HepG2 (cell line): ENCODE results near the gene KCNMB2. TPM values are rescaled to one million over a fixed set of nuclear protein-coding genes. Genes with fewer than 3 reads are reported as not detected.

ENCODE experiments used
- ATAC-seq: fragments of 200-7000 bp; cut with Tn5 transposase; 3 replicates; pipeline ENCODE4 v1.9.1; 2020; ENCODE audit warnings: mild to moderate bottlenecking, moderate library complexity
- BruUV-seq: library from RNA; stranded (reverse); fragments of 400-500 nt; replicated peaks from 2 replicates; lab custom pipeline; 2021; lab: Mats Ljungman, UMichigan
- CTCF ChIA-PET: fragments of 300-600 bp; formaldehyde crosslinking; extraction: SDS; loops from one replicate; lab custom pipeline; 2021; ENCODE audit warnings: low total read pairs, inconsistent platforms, low intra/inter-chr PET ratio; lab: Yijun Ruan, JAX
- POLR2A ChIA-PET: fragments of 350-600 bp; sonication (Branson Sonifier 250); formaldehyde crosslinking; loops from one replicate; lab custom pipeline; 2020; ENCODE audit warnings: antibody characterized with exemption, inconsistent platforms; lab: Yijun Ruan, JAX
- DNase-seq: peaks from one replicate; pipeline ENCODE4 v3.0.0-alpha.2; 2015; ENCODE audit warnings: low spot score
- FAIRE-seq: peaks from 3 replicates; lab custom pipeline; 2011; peaks lifted over from hg19 to GRCh38; lab: Jason Lieb, UNC
- H2AFZ ChIP-seq: one replicate; pipeline ENCODE4 v1.6.1; 2011; ENCODE audit warnings: low read length, inconsistent platforms
- H3K27ac ChIP-seq: fragments of 300-600 bp; 3 replicates; pipeline ENCODE4 v1.8.0; 2011; ENCODE audit warnings: mixed run types, mild to moderate bottlenecking, mixed read lengths, low read length, inconsistent platforms; ENCODE audit not compliant: insufficient read depth; ENCODE audit errors: extremely low read length
- H3K27me3 ChIP-seq, 2 experiments: fragments of 200-600 bp in 1 of 2; 2 replicates in 1 of 2; 3 replicates in 1 of 2; pipeline versions ENCODE4 v1.6.0 to v1.8.0; 2011; ENCODE audit warnings: low read length in 2 of 2, mild to moderate bottlenecking in 2 of 2, moderate library complexity in 2 of 2, inconsistent platforms in 1 of 2; ENCODE audit not compliant: insufficient read depth in 2 of 2, control insufficient read depth in 1 of 2
- H3K36me3 ChIP-seq, 2 experiments: fragments of 200-600 bp in 1 of 2; replicated peaks in 1 of 2; 2 replicates in 1 of 2; 3 replicates in 1 of 2; pipeline versions ENCODE4 v1.5.1 to v1.8.0; 2011; ENCODE audit warnings: low read length in 2 of 2, inconsistent platforms in 1 of 2; ENCODE audit not compliant: insufficient read depth in 2 of 2, control insufficient read depth in 1 of 2
- H3K4me1 ChIP-seq: 2 replicates; pipeline ENCODE4 v1.5.1; 2012; ENCODE audit warnings: low read length, inconsistent platforms; ENCODE audit not compliant: insufficient read depth
- H3K4me2 ChIP-seq: 2 replicates; pipeline ENCODE4 v1.6.0; 2011; ENCODE audit warnings: low read depth, low read length, inconsistent platforms
- H3K4me3 ChIP-seq, 3 experiments: fragments of 200-600 bp in 1 of 3; sonication (generic), shearing (Covaris generic) in 1 of 3; replicated peaks in 1 of 3; 2 replicates each; pipeline ENCODE4 v1.5.1; 2011 to 2016; ENCODE audit warnings: low read length in 3 of 3, inconsistent platforms in 2 of 3, low read depth in 2 of 3, mild to moderate bottlenecking in 2 of 3, control low read depth in 1 of 3, mixed read lengths in 1 of 3; ENCODE audit not compliant: insufficient read depth in 1 of 3
- H3K79me2 ChIP-seq: one replicate; pipeline ENCODE4 v1.6.1; 2011; ENCODE audit warnings: low read length, inconsistent platforms; ENCODE audit not compliant: insufficient read depth
- H3K9ac ChIP-seq: 2 replicates; pipeline ENCODE4 v1.6.0; 2011; ENCODE audit warnings: mild to moderate bottlenecking, low read depth, low read length, inconsistent platforms; ENCODE audit not compliant: insufficient read depth
- H3K9me3 ChIP-seq: 2 replicates; pipeline ENCODE4 v1.5.1; 2012; ENCODE audit warnings: mild to moderate bottlenecking, low read length
- H4K20me1 ChIP-seq: 2 replicates; pipeline ENCODE4 v1.6.0; 2011; ENCODE audit warnings: inconsistent platforms, mild to moderate bottlenecking, low read length, moderate library complexity; ENCODE audit not compliant: insufficient read depth
- BCL6 ChIP-seq: IDR thresholded peaks from 2 replicates; pipeline ENCODE4 v1.6.1; 2016; ENCODE audit warnings: missing genetic modification reagents, missing compliant biosample characterization
- HCFC1 ChIP-seq: fragments of 150-350 bp; IDR thresholded peaks from 2 replicates; pipeline ENCODE4 v1.6.1; 2014; ENCODE audit warnings: low read depth, low read length
- HNRNPLL ChIP-seq: fragments of 200-400 bp; formaldehyde crosslinking; IDR thresholded peaks from 2 replicates; pipeline ENCODE4 v1.6.1; 2017; ENCODE audit warnings: mild to moderate bottlenecking, low read depth, low read length; ENCODE audit not compliant: poor library complexity, severe bottlenecking
- TOPORS ChIP-seq: sonication (generic); formaldehyde crosslinking; IDR thresholded peaks from 2 replicates; pipeline ENCODE4 v1.8.0; 2023; ENCODE audit warnings: mild to moderate bottlenecking, missing genetic modification reagents
- ZKSCAN5 ChIP-seq: sonication (generic); formaldehyde crosslinking; IDR thresholded peaks from 2 replicates; pipeline ENCODE4 v1.5.1; 2020; ENCODE audit warnings: mild to moderate bottlenecking, missing genetic modification reagents
- ZNF329 ChIP-seq: sonication (generic); formaldehyde crosslinking; IDR thresholded peaks from 2 replicates; pipeline ENCODE4 v1.9.0; 2021; ENCODE audit warnings: low read depth, mild to moderate bottlenecking, missing genetic modification reagents
- ZNF382 ChIP-seq: sonication (generic); formaldehyde crosslinking; IDR thresholded peaks from 2 replicates; pipeline ENCODE4 v1.5.0; 2020; ENCODE audit warnings: missing genetic modification reagents, mild to moderate bottlenecking, borderline replicate concordance
- ZNF788 ChIP-seq: sonication (generic); formaldehyde crosslinking; IDR thresholded peaks from 2 replicates; pipeline ENCODE4 v1.5.0; 2020; ENCODE audit warnings: mild to moderate bottlenecking, missing genetic modification reagents, borderline replicate concordance
- WGBS: methylation state at CpG from one replicate; pipeline ENCODE4 v1.1.6; 2017; ENCODE audit warnings: low lambda C conversion rate; 5-methylcytosine and 5-hydroxymethylcytosine counted together
- in situ Hi-C: cut with HindIII; loops from 2 replicates; pipeline ENCODE4 v1.10.0; 2017; ENCODE audit warnings: low pct_unique_long_range_greater_than_20kb; ENCODE audit not compliant: extremely low pct_ligation_motif_present
- intact Hi-C: fragments of 100-400 bp; cut with micrococcal nuclease; formaldehyde crosslinking; loops from one replicate; pipeline ENCODE4 v1.10.0; 2022; ENCODE audit not compliant: unreplicated experiment
- polyA plus RNA-seq, 8 experiments: library from polyadenylated mRNA; depleted of rRNA in 3 of 8; stranded (reverse) in 7 of 8; unstranded in 1 of 8; fragments of >200 nt; fragmentation: Illumina TruSeq in 4 of 8; extraction: Trizol in 4 of 8; gene quantifications; 2 replicates each; pipeline versions ENCODE4 v1.2.1 to v1.2.3, GENCODE V29; 2011 to 2016; ENCODE audit warnings: low read depth in 4 of 8, missing spikeins in 1 of 8, mixed read lengths in 1 of 8; ENCODE audit not compliant: insufficient read depth in 1 of 8
- total RNA-seq, 5 experiments: library from RNA; depleted of rRNA; stranded (reverse); fragments of >200 nt; fragmentation: Illumina TruSeq; extraction: Trizol; gene quantifications; 2 replicates each; pipeline ENCODE4 v1.2.3, GENCODE V29; 2016; ENCODE audit warnings: low read depth in 1 of 5
- TF ChIP-seq, protein P1 (sequence below): sonication (generic); formaldehyde crosslinking; conservative IDR thresholded peaks from 2 replicates; pipeline ENCODE4 v1.8.1; 2023; ENCODE audit warnings: missing genetic modification reagents
- TF ChIP-seq, protein P2 (sequence below): sonication (generic); formaldehyde crosslinking; IDR thresholded peaks from 2 replicates; pipeline ENCODE4 v1.4.0; 2020; ENCODE audit warnings: missing genetic modification reagents
- TF ChIP-seq, protein P3 (sequence below): sonication (generic); formaldehyde crosslinking; IDR thresholded peaks from 2 replicates; pipeline ENCODE4 v1.4.0; 2020; ENCODE audit warnings: missing genetic modification reagents

Gene KCNMB2
- total and polyA plus RNA-seq, 2 of the 13 experiments (the other 11 are each of a cell fraction or from before 2014, with no cell fraction given), result not detected

DNA sequence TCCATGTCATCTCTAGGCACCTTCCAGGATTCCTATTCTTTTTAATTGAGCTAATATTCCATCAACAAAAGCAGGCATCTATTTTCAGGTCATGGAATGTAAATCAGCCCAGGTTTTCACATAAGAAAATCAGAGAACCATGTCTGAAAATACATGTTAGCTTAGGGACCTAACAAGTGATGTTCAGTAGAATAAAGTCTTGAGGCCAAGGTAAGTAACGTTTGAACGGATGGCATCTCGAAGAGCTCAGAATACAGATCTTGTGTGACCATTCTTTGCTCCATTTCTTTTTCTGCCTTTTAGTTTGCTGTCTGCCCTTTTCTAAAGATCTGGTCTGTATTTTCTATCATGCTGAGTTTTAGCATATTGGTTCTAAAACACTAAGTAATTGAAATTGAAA, 16.5 kb upstream of the KCNMB2 start (continued):
- TF ChIP-seq, protein P1, sequence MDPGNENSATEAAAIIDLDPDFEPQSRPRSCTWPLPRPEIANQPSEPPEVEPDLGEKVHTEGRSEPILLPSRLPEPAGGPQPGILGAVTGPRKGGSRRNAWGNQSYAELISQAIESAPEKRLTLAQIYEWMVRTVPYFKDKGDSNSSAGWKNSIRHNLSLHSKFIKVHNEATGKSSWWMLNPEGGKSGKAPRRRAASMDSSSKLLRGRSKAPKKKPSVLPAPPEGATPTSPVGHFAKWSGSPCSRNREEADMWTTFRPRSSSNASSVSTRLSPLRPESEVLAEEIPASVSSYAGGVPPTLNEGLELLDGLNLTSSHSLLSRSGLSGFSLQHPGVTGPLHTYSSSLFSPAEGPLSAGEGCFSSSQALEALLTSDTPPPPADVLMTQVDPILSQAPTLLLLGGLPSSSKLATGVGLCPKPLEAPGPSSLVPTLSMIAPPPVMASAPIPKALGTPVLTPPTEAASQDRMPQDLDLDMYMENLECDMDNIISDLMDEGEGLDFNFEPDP (CRISPR knock-in tag), result no peak
- no peak for TF ChIP-seq HCFC1
- TF ChIP-seq TOPORS (CRISPR knock-in tag), result no peak
- no peak for TF ChIP-seq HNRNPLL
- no peak for TF ChIP-seq ZKSCAN5 (CRISPR knock-in tag)
- TF ChIP-seq, protein P2, sequence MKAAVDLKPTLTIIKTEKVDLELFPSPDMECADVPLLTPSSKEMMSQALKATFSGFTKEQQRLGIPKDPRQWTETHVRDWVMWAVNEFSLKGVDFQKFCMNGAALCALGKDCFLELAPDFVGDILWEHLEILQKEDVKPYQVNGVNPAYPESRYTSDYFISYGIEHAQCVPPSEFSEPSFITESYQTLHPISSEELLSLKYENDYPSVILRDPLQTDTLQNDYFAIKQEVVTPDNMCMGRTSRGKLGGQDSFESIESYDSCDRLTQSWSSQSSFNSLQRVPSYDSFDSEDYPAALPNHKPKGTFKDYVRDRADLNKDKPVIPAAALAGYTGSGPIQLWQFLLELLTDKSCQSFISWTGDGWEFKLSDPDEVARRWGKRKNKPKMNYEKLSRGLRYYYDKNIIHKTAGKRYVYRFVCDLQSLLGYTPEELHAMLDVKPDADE (CRISPR knock-in tag), result no peak
- TF ChIP-seq BCL6 (CRISPR knock-in tag), result no peak
- TF ChIP-seq ZNF329 (CRISPR knock-in tag), result no peak
- no peak for TF ChIP-seq ZNF382

DNA sequence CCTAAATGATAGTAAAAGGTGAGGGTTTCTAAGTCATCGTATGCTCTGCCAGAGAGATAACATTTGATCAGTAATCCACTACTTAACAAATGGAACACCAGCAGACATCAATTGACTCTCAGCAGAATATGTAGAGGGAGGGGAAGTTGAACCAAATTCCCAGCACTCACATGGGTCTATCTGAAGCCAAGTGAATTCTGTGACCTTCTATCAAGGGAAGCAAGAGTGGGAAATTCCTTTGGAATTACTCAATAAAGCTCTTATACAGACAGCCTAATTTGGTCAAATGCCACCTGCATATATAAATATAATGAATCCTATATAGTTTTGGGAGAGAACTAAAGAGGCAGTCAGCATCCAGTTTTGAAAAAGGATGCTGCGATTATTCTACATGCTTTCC, 15.8 kb upstream of the KCNMB2 start:
- Histone ChIP-seq H3K4me2 (no peak overlapping the region), H3K79me2 (no peaks in the 10 kb centered on the region), H3K27ac (no peak overlapping the region), H2AFZ (no peak overlapping the region), H3K9me3 (no peaks in the 10 kb centered on the region), H3K9ac (no peak overlapping the region), H3K4me1 (no peaks in the 10 kb centered on the region), H3K36me3 (no peaks in the 10 kb centered on the region), H3K27me3 (no peaks in the 10 kb centered on the region), H3K4me3 (no peak overlapping the region), H4K20me1 (no peaks in the 10 kb centered on the region)
- WGBS, result 38% methylated on average over 2 of the region's 2 CpGs
- ATAC-seq, result no peak
- no peak for FAIRE-seq
- ChIA-PET POLR2A (no interaction called here), CTCF (no interaction called here)
- BruUV-seq, result no TSS peak
- DNase-seq, result no peak
- intact Hi-C loops, result no loop called here
- in situ Hi-C loops, result no loop called here
- TF ChIP-seq ZNF329 (CRISPR knock-in tag) (no peak), ZNF788 (no peak)
- TF ChIP-seq, protein P3, sequence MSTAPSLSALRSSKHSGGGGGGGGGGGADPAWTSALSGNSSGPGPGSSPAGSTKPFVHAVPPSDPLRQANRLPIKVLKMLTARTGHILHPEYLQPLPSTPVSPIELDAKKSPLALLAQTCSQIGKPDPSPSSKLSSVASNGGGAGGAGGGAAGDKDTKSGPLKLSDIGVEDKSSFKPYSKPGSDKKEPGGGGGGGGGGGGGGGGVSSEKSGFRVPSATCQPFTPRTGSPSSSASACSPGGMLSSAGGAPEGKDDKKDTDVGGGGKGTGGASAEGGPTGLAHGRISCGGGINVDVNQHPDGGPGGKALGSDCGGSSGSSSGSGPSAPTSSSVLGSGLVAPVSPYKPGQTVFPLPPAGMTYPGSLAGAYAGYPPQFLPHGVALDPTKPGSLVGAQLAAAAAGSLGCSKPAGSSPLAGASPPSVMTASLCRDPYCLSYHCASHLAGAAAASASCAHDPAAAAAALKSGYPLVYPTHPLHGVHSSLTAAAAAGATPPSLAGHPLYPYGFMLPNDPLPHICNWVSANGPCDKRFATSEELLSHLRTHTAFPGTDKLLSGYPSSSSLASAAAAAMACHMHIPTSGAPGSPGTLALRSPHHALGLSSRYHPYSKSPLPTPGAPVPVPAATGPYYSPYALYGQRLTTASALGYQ (CRISPR knock-in tag), result no peak
